Measurements from ENCODE around the gene BICDL1.

The BICDL1 gene

DNA sequence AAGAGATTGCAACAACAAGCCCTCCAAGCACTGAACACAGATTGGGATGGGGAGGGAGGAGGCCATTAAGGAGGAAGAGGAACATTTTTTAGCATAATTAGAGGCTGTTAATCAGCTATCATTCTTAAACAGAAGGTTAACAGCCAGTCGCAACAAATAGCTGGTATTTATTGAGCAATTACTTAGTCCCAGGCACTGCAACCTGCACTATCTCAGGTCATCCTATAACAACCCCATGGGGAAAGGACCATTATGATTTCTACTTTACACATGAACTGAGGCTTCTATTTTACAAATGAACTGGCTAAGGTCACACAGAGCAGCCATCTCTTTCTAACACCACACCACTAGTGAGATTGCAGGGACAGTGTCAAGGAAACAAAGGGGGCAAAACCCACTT, 117.1 kb downstream of the BICDL1 start:
- DNase-seq, result no peak

DNA sequence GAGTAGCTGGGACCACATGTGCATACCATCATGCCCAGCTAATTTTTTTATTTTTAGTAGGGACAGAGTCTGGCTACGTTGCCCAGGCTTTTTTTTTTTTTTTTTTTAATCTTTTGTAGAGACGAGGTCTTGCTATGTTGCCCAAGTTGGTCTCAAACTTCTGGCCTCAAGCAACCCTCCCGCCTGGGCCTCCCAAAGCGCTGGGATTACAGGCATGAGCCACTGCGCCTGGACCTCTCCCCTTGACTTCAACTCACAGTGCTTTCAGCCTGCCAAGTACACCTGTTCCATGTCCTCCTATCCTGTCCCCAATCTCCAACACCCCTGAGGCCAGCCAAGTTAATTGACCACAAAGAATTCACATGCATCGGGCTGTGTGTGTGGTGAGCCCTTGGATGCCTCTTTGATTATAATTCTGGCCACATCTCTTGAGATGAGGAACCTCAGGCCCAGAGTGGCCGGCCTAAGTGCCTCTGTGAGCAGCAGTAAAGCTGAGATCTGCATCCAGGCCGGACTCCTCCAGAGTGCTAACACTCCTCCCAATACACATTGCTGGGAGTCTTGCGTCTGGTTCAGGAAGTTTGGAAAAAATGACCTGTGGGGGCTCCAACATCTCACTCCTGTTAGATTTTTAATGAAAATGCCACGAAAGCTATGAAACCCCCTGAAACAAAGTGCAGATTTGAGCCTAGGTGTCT, 120.7 kb downstream of the BICDL1 start:
- no peak for DNase-seq

DNA sequence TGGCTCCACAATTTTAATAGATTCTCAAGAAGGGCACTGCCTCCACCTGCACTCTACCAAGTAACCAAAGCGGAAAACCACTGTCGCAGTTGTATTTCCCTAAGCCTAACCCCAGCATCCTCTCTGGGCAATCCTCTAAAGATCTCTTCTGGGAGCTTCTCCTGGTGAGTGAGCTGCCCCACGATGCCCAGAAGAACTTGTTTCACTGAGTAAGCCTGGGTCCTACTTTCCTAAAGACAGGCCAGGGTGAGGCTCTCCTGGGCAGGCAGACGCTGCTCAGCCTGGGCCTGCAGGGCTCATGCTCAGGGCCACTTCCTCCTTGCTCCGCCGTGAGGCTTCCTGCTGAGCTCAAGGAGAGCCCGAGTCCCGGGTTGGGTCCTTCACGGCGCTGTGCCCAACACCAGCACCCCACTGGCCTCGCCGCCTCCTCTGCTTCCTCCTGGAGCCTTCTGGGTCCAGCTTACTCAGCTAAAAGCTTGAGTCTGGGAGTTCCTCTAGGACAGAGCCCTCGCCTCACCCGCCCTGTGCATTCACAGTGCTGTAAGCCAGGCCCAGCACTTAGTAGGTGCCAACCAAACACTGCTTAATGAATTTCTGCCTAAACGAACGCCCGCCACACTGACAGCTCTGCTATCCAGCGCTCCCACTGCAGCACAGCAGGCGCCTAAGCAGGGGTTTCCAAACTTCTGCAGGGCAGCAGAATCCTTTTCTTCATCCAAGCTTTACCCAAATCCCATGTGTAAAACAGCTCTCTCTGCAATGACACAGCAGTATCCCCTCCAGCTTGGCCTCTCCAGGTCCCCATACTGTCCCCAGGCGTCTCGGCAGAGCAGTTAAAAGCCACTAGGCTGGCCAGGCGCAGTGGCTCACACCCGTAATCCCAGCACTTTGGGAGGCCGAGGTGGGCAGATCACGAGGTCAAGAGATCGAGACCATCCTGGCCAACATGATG, 121.8 kb downstream of the BICDL1 start:
- DNase-seq, result peak; percentile 70

DNA sequence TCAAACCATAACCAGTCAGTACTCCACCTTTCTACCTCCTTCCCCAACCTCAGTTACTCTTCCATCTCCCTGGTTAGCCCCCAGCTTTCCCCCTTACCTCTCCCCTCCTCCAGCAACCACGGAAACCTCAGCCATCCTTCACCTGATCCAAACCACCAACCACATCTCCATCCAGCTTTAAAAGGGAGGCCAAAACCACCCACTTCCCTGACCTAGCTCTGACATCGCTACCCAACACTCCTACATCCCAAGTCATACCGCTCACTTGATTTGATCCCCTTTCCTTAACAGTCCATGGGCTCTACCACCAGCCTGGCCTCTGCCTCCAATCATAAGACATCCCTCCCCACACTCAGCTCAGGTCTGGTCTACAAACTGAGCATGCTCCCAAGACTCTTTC, 126.0 kb downstream of the BICDL1 start:
- no peak for DNase-seq

DNA sequence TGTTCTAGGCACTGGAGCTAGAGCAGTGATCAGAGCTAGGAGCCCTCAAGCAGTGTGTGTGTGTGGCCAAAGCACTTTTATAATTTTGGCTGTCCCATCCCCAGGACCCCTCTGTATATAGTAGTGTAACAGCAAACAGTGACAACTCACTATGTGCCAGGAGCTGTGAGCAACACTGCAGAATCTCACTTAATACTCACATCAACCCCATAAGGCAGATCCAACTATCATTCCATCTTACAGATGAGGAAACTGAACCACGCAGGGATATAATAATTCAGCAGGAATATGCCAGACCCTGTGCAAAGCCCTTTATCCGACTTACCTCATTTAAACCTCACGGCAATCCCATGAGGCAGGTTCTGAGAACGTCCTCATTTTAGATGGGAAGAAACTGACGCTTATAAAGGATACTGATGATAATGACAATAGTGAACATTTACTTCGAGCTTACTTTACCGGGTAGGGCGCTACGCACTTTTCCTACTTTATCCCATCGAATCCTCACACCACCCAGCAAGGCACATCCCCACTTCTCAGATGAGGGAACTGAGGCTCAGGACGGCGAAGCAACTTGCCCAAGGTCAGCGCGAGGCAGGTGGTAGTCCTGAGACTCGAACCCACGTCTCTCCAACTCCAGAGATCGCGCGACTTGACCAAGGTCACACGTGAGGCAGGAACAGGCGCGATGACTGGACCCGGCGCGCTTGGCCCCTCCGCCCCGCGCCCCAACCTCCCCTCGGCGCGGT, 126.8 kb downstream of the BICDL1 start:
- peak; percentile 63 for DNase-seq

DNA sequence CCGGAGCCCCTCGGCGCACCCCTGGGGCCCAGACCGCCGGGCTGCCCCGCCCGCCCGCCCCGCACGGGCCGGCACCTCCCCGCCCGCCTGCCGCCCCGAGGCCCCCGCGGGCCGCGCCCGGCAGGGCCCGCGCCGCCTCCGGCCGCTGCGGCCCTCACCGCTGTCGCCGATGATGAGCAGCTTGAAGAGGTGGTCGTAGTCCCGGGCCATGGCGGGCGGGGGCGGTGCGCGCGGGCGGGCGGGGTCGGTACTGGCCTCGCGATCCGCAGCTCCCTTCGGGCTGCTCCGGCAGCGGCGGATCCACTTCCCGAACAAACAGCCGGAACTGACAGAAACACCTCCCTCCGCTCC, 127.4 kb downstream of the BICDL1 start, which contains the start of gene RAB35:
Gene RAB35, minus strand, starts transcription at position 313 of the 351 bp plus-strand sequence. Its CDS starts 103 bp downstream, at position 210.
- no peak for DNase-seq

DNA sequence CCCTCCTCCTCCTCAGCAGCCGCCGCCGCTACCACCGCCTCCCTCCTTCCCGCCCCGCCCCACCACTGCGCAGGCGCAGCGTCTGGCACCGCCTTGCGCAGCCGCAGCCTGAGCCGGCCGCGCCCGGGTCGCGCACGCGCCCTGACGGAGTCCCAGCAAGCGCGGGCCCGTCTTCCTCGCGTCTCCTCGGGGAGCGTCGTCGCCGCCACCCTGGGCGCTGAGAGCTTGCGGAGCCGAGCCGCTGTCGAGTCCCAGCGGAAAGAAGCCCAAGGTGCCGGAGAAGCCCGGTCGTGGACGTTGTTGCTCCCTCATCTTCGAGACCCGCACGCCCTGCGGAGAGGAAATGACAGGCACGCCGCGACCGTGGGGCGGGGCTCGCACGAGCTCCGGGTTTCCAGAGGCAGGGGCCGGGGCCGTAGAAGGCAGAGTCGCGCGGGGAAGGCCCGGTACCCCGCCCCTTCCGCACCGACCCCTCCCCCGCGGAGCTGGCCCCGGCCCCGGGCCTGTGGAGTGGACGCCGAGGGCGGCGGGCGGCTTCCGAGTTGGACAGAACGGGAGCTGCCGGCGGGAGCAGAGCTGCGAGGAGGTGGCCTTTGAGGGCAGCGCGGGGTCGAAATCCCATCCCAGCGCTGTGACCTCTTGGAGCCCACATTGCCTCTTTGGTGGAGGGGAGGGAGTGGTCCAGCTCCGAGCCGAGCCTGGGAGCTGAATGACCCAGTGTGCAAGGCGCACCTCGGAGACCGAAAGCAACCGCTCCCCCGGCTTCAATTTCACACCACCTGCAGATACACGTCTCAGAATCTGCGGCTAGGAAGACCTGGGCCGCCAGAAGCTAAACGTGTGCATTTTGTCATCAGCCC, 128.0 kb downstream of the BICDL1 start:
- DNase-seq, result peak; percentile 99

DNA sequence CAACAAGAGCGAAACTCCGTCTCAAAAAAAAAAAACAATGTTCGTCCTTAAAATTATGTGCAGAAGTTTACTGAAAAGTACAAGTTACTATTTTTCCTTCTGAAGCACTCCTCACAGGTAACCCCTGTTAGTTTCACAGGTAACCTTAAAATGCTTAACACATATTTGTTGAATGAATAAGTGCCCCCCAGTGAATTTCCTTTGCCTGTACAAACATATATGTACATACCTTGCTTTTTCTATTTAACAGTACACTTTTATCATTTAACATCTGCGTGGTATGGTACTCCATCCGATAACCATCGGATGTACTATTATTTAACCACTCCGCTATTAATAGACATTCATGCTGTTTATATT, 128.9 kb downstream of the BICDL1 start:
- DNase-seq, result no peak

DNA sequence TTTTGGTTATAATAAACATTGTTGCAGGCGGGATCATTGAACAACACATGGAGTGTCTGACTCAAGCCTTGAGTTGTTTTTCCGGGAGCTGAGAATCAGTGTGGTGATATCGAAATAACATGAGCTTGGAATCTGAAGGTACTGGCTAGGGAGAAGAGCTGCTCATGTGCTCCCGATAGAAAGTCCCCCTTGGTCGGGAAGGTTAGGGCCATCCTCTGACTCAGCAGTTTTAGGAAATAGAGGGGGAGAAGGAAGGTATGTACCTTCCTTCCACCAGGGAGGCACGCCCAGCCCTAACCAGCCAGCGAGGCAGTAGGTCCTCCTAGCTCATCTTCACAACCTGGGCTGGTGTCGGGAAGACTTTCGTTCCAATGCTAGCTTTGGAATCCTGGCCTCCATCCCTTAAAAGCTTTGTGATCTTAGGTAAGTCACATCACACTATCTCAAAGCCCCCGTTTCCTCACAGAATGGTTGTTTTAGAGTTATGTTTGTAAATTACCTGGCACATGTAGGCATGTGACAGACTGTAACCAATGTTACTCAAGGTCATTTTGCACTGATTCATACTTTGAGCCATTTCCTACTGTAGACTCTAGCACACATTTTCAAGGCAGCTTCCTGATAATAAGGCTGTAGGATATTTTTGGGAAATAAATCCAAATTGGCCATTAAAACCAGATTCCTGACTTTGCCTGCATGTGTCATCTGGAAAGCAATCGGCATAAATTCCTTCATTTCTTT, 129.5 kb downstream of the BICDL1 start:
- no peak for DNase-seq

DNA sequence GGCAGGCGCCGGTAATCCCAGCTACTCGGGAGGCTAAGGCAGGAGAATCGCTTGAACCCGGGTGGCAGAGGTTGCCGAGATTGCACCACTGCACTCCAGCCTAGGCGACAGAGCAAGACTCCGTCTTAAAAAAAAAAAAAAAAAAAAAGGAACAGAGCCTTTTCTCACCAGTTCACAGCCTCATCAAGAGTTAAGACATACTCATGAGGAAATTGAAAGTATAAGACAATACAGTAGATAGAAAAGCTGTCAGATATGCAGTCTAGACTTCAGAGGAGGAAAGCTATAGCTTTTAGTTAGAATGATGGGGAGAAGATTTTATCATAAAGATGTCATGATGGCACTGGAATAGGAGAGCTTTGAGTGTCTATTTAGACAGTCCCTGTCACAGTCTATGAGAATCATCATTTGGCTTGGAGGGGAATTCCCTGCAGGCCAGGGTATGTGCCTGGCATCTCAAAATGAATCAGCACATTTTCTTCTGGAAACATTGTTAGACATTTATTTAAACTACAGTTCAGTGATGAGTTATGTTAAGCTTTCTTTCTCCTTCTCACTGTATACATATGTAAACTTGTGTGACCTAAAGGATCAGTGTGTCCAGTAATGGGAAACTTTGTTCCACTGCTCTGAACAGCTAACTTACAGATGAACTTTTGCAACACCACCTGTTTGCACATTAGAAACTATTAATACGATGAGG, 130.4 kb downstream of the BICDL1 start:
- peak; percentile 85 for DNase-seq

DNA sequence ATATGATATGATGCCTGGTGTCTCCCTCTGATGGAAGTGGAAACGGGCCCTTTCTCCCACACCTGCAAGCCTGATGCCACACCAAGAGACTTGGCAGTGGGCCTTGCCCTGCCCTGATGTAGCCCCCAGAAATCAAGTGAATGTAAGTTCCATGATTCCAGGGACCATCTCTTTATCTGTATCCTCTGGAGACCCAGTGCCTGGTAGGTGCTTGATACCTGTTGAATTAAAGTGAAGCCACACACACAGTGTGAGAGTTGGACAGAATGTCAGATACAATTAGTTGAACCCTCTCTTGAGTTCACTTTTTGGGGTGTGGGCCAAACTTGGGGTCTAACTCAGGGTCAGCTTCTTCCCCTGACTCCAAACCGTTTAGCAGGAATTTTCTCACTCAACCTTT, 132.3 kb downstream of the BICDL1 start:
- DNase-seq, result no peak

DNA sequence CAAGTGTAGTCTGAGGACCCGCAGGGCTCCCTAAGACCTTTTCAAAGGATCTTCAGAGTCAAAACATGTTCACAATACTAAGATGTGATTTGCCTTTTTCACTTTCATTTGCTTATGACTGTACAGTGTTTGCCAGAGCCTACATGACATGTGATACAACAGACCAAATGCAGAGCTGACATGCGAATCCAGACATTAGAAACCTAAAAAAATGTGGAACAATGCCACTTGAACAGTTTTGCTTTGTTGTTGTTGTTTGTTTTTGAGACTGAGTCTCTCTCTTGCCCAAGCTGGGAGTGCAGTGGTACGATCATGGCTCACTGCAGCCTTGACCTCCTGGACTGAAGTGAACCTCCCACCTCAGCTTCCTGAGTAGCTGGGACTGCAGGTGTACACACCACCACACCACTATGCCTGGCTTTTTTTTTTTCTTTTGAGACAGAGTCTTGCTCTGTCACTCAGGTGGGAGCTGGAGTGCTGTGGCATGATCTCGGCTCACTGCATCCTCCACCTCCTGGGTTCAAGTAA, 132.8 kb downstream of the BICDL1 start:
- DNase-seq, result peak; percentile 71

DNA sequence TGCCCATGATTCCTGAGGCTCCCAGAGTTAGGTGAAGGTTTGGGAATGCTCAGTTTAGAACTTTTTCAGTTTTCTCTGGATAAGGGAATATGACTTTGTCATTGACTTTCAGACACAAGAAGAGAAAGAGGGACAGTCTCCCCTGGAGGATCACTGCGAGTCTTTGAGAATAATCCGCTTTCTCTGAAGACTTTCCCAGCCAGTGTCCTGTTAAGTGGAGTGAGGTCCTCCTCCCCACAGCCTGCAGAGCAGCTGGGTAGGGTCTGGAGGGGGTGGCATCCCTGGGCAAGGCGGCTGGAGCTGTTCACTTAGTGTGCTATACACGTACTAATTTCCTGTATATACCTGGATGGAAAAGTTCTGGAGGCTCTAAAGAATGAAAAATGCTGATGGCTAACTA, 136.0 kb downstream of the BICDL1 start:
- no peak for DNase-seq

DNA sequence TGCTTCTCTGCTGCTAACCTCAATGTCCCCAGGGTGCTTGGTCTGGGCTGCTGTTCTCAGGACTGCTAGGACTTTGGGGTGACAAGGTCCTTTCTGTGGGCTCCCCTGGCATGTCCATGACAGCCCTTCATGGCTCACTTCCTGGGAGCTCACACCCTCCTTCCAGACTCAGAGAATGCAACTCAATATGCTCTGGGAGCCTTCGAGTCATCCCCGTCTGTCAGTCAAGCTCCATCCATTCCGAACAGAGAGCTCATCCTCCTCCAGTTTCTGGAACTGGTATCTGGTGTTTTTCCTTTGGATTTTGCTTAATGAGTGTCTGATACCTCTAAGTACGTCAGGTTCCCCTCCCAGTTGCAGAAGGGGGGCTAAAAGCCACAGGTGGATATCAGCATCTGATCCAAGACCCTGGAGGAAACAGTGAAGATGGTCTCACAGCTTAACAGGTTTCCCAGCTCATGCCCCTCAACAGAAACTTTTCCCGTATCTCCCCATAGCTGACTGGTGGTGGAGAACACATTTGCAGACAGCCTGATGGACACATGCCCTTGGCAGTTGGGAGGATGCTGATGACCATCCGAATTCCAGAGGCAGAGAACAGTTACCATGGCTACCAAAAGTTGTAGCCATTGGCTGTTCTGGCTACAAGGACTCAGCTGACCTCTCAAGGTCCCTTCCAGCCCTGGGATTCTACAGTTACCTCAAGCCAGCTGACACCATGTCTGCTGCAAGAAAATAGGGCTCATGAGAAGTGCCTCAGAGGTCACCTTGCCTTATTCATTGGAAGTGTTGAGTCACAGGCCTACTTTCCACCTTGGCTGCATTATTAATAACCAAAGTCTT, 137.0 kb downstream of the BICDL1 start:
- DNase-seq, result no peak

DNA sequence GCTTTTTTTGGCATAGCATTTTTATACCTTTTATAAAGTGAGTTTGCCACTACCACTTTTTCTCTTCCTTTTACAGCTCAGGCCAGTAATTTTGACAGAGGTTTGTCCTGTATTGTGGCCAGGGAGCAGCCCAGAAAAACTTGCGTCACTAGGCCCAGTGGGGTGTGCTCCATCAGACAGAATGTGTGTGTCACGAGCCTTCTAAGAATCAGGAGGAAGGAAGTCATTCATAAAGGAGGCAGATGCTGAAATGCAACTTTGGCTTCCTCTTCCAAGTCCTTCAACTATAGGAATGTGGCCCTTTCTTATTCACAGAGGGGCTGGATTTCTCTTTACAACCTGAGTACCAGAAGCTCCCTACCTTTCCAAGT, 137.6 kb downstream of the BICDL1 start:
- peak; percentile 33 for DNase-seq

DNA sequence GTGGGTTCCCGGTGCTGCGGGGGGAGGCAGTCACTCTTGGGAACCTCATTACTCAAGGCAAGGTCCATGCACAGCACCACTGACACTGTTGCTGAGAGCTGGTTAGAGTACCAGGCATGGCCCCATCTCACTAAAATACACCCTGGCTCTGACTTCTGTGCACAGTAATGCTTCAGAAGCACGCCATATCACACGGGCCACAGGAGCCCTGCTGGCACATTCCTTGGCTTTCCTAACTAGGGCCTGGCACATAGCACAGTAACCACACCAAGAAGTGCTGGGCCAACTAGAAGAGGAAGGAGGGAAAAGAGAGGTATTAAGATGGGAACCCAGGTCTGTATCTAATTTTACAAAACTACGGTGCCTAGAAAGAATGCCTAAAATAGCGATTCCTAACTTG, 141.0 kb downstream of the BICDL1 start:
- no peak for DNase-seq

DNA sequence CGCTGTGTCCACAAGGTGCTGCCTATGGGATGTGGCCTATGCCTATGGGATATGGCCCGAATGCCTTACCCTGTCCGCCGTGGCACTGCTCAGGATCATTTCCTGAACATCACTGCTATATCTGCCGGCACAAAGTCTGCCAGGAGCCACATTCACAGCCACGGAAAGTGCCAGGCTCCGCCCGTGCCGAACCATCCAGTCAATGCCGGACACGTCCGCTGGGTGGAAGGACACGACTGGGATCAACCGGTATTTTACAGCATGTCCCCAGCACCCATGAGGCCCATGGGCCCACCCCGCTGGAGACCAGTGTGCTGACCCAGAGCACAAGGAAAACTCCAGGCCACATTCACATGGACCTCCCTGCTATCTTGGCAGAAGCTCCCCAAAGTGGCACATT, 142.1 kb downstream of the BICDL1 start:
- DNase-seq, result no peak

DNA sequence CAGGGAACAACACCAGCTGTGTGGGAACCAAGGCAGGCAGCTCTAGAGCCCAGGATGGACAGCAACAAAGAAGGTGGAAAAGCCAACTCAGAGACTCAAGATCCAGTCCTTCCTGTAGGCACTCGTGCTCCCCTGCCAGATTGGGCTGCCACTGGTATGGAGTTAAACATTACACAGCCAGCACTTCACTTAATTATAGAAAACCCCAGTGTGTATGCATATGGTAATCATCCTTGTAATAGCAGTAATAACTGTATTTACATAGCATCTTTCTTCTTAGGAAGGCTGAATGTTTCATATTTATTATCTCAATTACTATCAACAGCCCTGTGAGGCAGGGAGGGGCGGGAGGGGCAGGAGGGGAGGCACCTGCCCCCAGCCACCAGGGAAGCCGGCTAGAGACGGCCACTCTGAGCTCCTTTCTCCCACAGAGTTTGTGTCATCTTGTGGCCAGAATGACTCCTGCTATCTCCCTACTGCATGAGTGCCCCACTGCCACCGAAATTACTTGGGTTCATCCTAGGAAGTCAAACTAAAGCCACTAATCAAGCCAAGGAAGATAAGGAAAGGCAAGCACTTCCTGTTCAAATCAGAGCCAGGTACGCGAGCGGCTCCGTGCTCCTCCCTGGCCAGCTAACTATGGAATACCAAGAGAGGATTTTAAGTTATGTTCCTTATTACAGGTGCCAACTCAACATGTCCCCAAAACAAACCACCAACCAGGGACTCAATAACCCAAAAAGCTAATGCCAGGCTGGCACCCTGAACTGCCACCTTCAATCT, 143.2 kb downstream of the BICDL1 start:
- no peak for DNase-seq

DNA sequence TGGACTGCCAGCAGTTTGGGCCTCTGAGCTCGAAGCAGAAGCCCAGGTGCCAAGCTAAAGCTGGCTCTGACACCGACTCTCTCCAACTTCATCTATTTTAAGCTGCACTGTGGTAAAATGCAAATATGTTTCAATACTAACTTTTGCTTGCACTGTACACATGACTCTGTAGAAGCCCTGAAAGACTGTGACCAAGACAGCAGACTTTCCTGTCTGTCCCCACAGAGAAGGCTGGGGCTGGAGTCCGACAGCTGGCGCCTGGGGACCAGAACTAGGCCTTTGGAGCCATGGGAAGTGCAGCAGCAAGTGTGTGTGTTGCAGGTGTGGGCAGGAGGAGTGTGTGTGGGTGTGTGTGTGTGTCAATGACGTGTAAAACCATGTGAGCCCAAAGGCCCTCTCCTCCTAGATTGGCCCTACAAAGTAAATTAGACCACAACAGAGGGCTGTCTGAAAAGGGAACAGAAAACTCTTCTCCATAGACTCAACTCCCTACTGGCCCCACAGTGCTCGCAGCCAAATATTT, 143.9 kb downstream of the BICDL1 start:
- no peak for DNase-seq

Measured in activated CD4-positive, alpha-beta T cell treated with anti-CD3 and anti-CD28 coated beads, Interleukin-2, Interleukin-6, amounts not matched to agents 100 ng/mL and 50 ng/mL, durations not matched to agents 16 hours and 8 hours (primary cell).